ENCODE measurements around the gene KIF5A.
A peak's percentile ranks its signal among the peaks of the same experiment; 100 is the strongest.

The KIF5A gene

GRCh38 chr12:57575771-57576612 lies 26.1 kb downstream of the KIF5A start:
- no peak overlapping the region for H3K27ac Mint-ChIP-seq
- H3K4me3 Mint-ChIP-seq = no peak overlapping the region
- H3K36me3 Mint-ChIP-seq (ENCODE audit: low read depth) = no peaks in the 10 kb centered on the region
- no peak for DNase-seq
- H3K4me1 Mint-ChIP-seq (ENCODE audit: low read depth) = no peaks in the 10 kb centered on the region
- no peaks in the 10 kb centered on the region for H3K27me3 Mint-ChIP-seq
- no peaks in the 10 kb centered on the region for H3K9me3 Mint-ChIP-seq

- Mint-ChIP-seq H3K9me3 (no peaks in the 10 kb centered on the region), H3K27me3 (no peaks in the 10 kb centered on the region), H3K4me1 (ENCODE audit: low read depth) (no peaks in the 10 kb centered on the region), H3K36me3 (ENCODE audit: low read depth) (no peaks in the 10 kb centered on the region), H3K27ac (no peak overlapping the region), H3K4me3 (no peak overlapping the region)
- DNase-seq = no peak
Observed at GRCh38 chr12:57576613-57577160, 26.8 kb downstream of the KIF5A start.

GRCh38 chr12:57577981-57578758 lies 28.3 kb downstream of the KIF5A start:
- H3K4me1 Mint-ChIP-seq (ENCODE audit: low read depth) = peaks cover under 1% of the 10 kb centered on the region
- H3K9me3 Mint-ChIP-seq = no peaks in the 10 kb centered on the region
- H3K27ac Mint-ChIP-seq = no peak overlapping the region
- peaks cover 2% of the 10 kb centered on the region for H3K27me3 Mint-ChIP-seq
- no peak for DNase-seq
- H3K4me3 Mint-ChIP-seq = no peak overlapping the region
- no peaks in the 10 kb centered on the region for H3K36me3 Mint-ChIP-seq (ENCODE audit: low read depth)

DNA sequence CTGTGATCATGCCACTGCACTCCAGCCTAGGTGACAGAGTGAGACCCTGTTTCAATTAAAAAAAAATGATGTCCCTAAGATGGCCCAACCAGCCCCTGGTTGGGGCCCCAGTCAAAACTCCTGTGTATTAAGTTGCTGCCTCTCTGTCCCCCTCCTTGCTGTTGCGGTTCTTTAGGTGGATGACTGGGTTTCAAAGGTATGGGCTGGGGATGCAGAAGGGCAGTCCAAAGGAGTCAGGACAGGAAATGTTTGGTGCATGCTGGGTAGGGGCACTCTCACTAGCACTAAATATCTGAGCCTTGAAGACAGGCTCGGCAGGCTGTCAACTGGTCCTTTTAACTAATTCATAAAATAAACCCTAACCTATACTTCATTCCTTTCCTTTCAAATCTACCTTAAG lies 29.2 kb downstream of the KIF5A start:
- Mint-ChIP-seq H3K9me3 (no peaks in the 10 kb centered on the region), H3K4me3 (no peak overlapping the region), H3K27ac (no peak overlapping the region), H3K36me3 (ENCODE audit: low read depth) (no peaks in the 10 kb centered on the region), H3K4me1 (ENCODE audit: low read depth) (peaks cover 3% of the 10 kb centered on the region), H3K27me3 (peaks cover 3% of the 10 kb centered on the region)
- DNase-seq = no peak

GRCh38 chr12:57579677-57580465 lies 30.0 kb downstream of the KIF5A start:
- Mint-ChIP-seq H3K9me3 (no peaks in the 10 kb centered on the region), H3K4me3 (no peak overlapping the region), H3K27ac (no peak overlapping the region), H3K4me1 (ENCODE audit: low read depth) (peaks cover 3% of the 10 kb centered on the region), H3K27me3 (peaks cover 3% of the 10 kb centered on the region), H3K36me3 (ENCODE audit: low read depth) (no peaks in the 10 kb centered on the region)
- DNase-seq = no peak

DNA sequence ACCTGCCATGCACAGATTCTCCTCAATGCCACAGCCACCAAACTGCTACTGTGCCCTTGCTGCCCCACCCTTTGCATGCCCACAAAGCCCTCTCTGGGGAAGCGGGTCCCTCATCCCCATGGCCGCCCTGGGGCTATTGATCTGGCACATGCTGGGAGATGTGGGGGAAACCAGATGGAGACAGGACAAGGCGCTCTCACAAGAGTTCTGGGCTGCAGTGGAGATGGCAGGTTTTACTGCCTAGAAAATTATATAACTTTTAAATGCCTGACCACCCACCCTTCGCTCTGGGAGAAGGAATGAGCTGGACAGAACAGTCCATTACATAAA lies 30.6 kb downstream of the KIF5A start:
- Mint-ChIP-seq H3K4me1 (ENCODE audit: low read depth) (peaks cover 3% of the 10 kb centered on the region), H3K27ac (no peak overlapping the region), H3K27me3 (peaks cover 3% of the 10 kb centered on the region)

GRCh38 chr12:57581802-57582201 lies 32.0 kb downstream of the KIF5A start:
- no peak for DNase-seq
- peaks cover 3% of the 10 kb centered on the region for H3K27me3 Mint-ChIP-seq
- H3K9me3 Mint-ChIP-seq = no peaks in the 10 kb centered on the region
- no peaks in the 10 kb centered on the region for H3K36me3 Mint-ChIP-seq (ENCODE audit: low read depth)
- H3K27ac Mint-ChIP-seq = no peak overlapping the region
- H3K4me3 Mint-ChIP-seq = no peak overlapping the region
- H3K4me1 Mint-ChIP-seq (ENCODE audit: low read depth) = peaks cover 3% of the 10 kb centered on the region

More for the DNA sequence above, 30.6 kb downstream of the KIF5A start:
- DNase-seq = no peak
- Mint-ChIP-seq H3K4me3 (no peak overlapping the region), H3K36me3 (ENCODE audit: low read depth) (no peaks in the 10 kb centered on the region), H3K9me3 (no peaks in the 10 kb centered on the region)

DNA sequence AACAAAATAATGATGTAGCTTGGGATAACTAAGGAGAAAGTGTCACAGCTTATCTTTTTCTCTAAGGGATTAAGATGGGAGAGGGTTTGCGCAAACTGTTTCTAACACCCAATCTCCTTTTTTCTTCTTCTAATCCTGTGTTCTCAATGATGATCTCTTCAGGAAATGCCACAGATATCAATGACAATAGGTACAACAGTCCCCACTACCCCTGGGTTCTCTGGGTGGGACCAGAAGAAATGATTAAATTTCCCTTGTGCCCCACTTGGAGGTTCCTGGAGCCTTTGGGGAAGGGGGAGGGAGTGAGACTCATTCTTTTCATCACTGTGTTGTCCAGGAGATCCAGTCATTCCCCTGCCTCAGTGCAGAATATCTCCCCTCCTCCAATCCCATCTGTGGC lies 32.6 kb downstream of the KIF5A start:
- Mint-ChIP-seq H3K9me3 (no peaks in the 10 kb centered on the region), H3K4me3 (no peak overlapping the region), H3K36me3 (ENCODE audit: low read depth) (no peaks in the 10 kb centered on the region), H3K27ac (no peak overlapping the region), H3K4me1 (ENCODE audit: low read depth) (peaks cover 3% of the 10 kb centered on the region), H3K27me3 (peaks cover 3% of the 10 kb centered on the region)
- DNase-seq = no peak

- peak; percentile 57 for DNase-seq
- H3K27ac Mint-ChIP-seq = no peak overlapping the region
- no peaks in the 10 kb centered on the region for H3K36me3 Mint-ChIP-seq (ENCODE audit: low read depth)
- H3K9me3 Mint-ChIP-seq = no peaks in the 10 kb centered on the region
- H3K4me3 Mint-ChIP-seq = no peak overlapping the region
- peaks cover 3% of the 10 kb centered on the region for H3K4me1 Mint-ChIP-seq (ENCODE audit: low read depth)
- peaks cover 3% of the 10 kb centered on the region for H3K27me3 Mint-ChIP-seq
Observed at GRCh38 chr12:57583008-57583831, 33.4 kb downstream of the KIF5A start.

DNA sequence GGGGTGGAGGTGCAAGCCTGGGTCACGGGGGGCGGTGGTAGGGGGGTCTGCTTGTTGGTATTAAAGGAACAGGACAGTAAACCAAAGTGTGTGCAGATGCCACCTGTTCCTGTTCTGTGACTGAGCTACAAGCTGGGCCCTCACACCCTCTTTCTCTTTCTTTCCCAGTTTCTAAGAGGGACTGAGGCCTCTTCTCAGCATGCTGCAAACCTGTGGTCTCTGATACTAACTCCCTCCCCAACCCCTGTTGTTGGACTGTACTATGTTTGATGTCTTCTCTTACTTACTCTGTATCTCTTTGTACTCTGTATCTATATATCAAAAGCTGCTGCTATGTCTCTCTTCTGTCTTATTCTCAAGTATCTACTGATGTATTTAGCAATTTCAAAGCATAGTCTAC lies 34.2 kb downstream of the KIF5A start:
- H3K27me3 Mint-ChIP-seq = peaks cover 3% of the 10 kb centered on the region
- no peaks in the 10 kb centered on the region for H3K36me3 Mint-ChIP-seq (ENCODE audit: low read depth)
- H3K9me3 Mint-ChIP-seq = no peaks in the 10 kb centered on the region
- no peak for DNase-seq
- no peak overlapping the region for H3K27ac Mint-ChIP-seq
- no peak overlapping the region for H3K4me3 Mint-ChIP-seq
- peaks cover 3% of the 10 kb centered on the region for H3K4me1 Mint-ChIP-seq (ENCODE audit: low read depth)

- no peaks in the 10 kb centered on the region for H3K9me3 Mint-ChIP-seq
- no peak for DNase-seq
- no peak overlapping the region for H3K4me3 Mint-ChIP-seq
- peaks cover 3% of the 10 kb centered on the region for H3K27me3 Mint-ChIP-seq
- H3K36me3 Mint-ChIP-seq (ENCODE audit: low read depth) = no peaks in the 10 kb centered on the region
- H3K4me1 Mint-ChIP-seq (ENCODE audit: low read depth) = peaks cover 3% of the 10 kb centered on the region
- no peak overlapping the region for H3K27ac Mint-ChIP-seq
Observed at GRCh38 chr12:57584690-57585089, 34.8 kb downstream of the KIF5A start.

- Mint-ChIP-seq H3K27ac (no peak overlapping the region), H3K4me3 (no peak overlapping the region), H3K9me3 (no peaks in the 10 kb centered on the region)
Observed at GRCh38 chr12:57585156-57585555, 35.3 kb downstream of the KIF5A start.

GRCh38 chr12:57586128-57586527 lies 36.3 kb downstream of the KIF5A start:
- H3K27me3 Mint-ChIP-seq = peaks cover 3% of the 10 kb centered on the region
- no peak for DNase-seq
- peaks cover 10% of the 10 kb centered on the region for H3K4me1 Mint-ChIP-seq (ENCODE audit: low read depth)
- no peak overlapping the region for H3K4me3 Mint-ChIP-seq
- H3K27ac Mint-ChIP-seq = no peak overlapping the region
- H3K9me3 Mint-ChIP-seq = no peaks in the 10 kb centered on the region
- H3K36me3 Mint-ChIP-seq (ENCODE audit: low read depth) = peaks cover 1% of the 10 kb centered on the region

More at GRCh38 chr12:57585156-57585555, 35.3 kb downstream of the KIF5A start:
- Mint-ChIP-seq H3K27me3 (peaks cover 3% of the 10 kb centered on the region), H3K36me3 (ENCODE audit: low read depth) (no peaks in the 10 kb centered on the region), H3K4me1 (ENCODE audit: low read depth) (peaks cover 3% of the 10 kb centered on the region)
- no peak for DNase-seq

Measured in activated T-cell treated with anti-CD3 and anti-CD28 coated beads, Interleukin-2, amount 50 U/mL, for 24 hours (primary cell).